ENCODE measurements around the gene NELFA. TPM values are rescaled to one million over a fixed set of nuclear protein-coding genes. Genes with fewer than 3 reads are reported as not detected.
"Not testable (repeated sequence)": the region's sequence is repeated elsewhere in the genome, so short reads cannot be mapped to it uniquely, and the experiment has no call there.

Gene NELFA
- total RNA-seq, 1 experiment from 2014 or later: 34.5 TPM

GRCh38 chr4:2042204-2042946 lies 33.6 kb upstream of the NELFA start:
- no peak for DNase-seq (ENCODE audit: low read depth)

DNA sequence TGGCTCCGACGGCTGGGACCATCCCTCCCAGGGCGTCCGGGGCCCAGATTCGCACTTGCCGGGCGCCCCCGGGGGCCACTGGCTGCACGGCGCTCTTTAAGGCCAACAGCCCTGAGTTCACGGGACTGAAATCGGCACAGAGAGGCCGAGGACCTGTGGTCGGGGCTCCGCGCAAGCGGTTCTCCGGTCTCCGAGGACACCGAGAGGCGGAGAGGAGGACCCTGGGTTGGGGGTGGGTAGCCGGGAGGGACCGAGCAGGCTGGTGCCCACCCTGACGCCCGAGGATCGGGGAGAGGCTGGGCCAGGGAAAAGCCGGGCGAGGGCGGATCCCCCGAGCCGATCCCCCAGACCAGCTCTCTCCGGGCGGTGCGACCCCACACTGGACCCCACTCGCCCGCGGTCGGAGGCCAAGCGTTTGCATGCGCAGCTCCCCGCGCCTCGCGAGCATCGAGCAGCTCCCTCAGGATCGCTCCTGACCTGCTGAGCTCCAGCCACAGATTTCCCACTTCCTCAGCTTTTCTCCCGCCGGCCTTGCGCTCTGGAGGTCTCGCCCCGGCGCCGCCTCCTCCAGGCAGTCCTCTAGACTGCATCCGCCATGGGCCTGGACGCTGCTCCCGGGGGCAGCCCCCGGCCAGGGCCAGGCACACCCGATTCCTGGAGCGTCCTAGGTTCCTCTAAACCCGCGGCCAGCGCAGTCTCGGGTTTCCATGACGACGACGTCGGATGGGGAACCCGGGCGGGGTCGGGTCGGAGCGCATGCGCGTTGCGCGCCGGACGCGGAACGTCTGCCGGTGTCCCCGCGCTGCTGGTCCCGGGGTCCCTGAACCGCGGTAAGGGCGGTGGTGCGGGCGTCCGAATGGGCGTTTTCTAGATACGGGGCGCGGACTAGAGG lies 32.7 kb upstream of the NELFA start:
- in situ Hi-C loops (cut with HindIII; ENCODE audit: low pct_unique_long_range_greater_than_20kb, low sequenced_read_pairs): no loop called here

More at GRCh38 chr4:2042204-2042946, 33.6 kb upstream of the NELFA start:
- in situ Hi-C loops (cut with HindIII; ENCODE audit: low pct_unique_long_range_greater_than_20kb, low sequenced_read_pairs): no loop called here

DNA sequence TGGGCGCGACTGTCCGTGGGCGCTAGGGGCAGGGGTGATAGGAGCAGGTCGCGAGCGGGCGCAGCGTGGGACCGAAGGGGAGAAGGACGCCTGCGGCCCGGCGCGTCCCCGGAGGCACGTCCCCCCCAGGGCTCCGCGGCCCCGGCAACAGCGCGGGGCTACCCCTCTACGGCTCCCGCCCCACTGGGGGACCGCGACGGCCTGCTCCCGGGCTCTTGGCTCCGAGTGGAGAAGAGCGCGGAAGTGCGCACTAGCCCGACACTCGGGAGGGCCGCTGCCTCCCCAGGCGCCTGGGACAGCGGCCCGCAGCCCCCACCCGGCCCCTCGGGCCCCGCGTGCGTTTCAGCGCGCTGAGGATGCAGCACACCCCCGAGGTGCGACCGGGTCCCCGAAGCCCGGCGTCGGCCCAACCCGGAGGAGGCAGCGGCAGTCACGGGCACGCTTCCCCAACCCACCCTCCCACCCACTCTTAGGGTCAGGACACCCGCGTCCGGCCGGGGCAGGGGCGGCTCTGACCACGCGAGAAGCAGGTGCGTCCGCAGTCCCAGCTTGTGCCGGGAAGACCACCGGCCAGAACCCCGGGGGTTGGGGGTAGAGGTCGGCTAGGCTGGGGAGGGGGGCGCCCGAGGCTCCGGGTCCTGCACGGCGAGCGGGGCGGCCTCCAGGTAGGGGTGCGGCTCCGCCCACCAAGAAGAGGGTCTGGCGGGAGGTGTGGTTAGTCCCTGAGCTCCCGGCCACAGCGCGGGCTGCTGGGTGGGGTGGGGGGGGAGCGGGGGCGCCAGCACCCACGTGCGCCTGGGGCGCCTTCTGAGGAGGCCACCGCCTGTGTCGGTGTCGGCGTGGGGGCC lies 31.8 kb upstream of the NELFA start:
- in situ Hi-C loops (cut with HindIII; ENCODE audit: low pct_unique_long_range_greater_than_20kb, low sequenced_read_pairs): no loop called here

More for the DNA sequence above, 32.7 kb upstream of the NELFA start:
- no peak for DNase-seq (ENCODE audit: low read depth)

GRCh38 chr4:2036866-2037265 lies 28.1 kb upstream of the NELFA start:
- in situ Hi-C loops (cut with HindIII; ENCODE audit: low pct_unique_long_range_greater_than_20kb, low sequenced_read_pairs): no loop called here
- no peak for DNase-seq (ENCODE audit: low read depth)

More for the DNA sequence above, 31.8 kb upstream of the NELFA start:
- DNase-seq (ENCODE audit: low read depth): no peak

DNA sequence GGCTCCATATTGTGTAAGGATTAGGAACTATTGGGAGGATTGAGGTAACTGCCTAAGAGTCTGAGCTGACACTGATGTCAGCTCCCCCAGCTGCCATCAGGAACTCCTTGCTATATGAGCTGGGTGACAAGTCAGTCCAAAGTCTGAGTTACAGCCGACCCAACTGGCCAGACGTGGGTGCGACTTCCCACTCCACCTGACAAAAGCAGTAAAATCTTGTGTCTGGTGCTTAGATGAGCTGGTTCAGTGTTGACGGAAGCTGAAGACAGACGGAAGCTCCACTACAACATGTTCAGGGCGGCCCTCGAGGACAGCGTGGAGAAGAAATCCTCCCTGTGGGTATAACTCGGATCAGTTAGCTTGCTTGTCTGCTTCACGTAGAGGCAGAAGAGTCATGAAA lies 27.6 kb upstream of the NELFA start:
- DNase-seq (ENCODE audit: low read depth): no peak
- in situ Hi-C loops (cut with HindIII; ENCODE audit: low pct_unique_long_range_greater_than_20kb, low sequenced_read_pairs): no loop called here

DNA sequence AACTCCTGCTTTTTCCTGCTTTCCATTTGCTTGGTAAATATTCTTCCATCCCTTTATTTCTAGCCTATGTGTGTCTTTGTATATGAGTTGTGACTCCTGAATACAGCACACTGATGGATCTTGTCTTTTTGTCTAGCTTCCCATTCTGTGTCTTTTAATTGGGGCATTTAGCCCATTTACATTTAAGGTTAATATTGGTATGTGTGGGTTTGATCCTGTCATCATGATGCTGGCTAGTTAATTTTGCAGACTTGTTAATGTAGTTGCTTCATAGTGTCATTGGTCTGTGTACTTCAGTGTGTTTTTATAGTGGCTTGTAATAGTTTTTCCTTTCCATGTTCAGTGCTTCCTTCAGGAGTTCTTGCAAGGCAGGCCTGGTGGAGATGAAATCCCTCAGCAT lies 22.4 kb upstream of the NELFA start:
- in situ Hi-C loops (cut with HindIII; ENCODE audit: low pct_unique_long_range_greater_than_20kb, low sequenced_read_pairs); DNase-seq (ENCODE audit: low read depth): not testable (repeated sequence)

- DNase-seq (ENCODE audit: low read depth); in situ Hi-C loops (cut with HindIII; ENCODE audit: low pct_unique_long_range_greater_than_20kb, low sequenced_read_pairs): not testable (repeated sequence)
Measured at GRCh38 chr4:2027120-2027519, 18.3 kb upstream of the NELFA start.

- DNase-seq (ENCODE audit: low read depth): no peak
- in situ Hi-C loops (cut with HindIII; ENCODE audit: low pct_unique_long_range_greater_than_20kb, low sequenced_read_pairs): no loop called here
Measured at GRCh38 chr4:2025817-2026216, 17.0 kb upstream of the NELFA start.

- in situ Hi-C loops (cut with HindIII; ENCODE audit: low pct_unique_long_range_greater_than_20kb, low sequenced_read_pairs): no loop called here
- no peak for DNase-seq (ENCODE audit: low read depth)
Measured at GRCh38 chr4:2024683-2025082, 15.9 kb upstream of the NELFA start.

DNA sequence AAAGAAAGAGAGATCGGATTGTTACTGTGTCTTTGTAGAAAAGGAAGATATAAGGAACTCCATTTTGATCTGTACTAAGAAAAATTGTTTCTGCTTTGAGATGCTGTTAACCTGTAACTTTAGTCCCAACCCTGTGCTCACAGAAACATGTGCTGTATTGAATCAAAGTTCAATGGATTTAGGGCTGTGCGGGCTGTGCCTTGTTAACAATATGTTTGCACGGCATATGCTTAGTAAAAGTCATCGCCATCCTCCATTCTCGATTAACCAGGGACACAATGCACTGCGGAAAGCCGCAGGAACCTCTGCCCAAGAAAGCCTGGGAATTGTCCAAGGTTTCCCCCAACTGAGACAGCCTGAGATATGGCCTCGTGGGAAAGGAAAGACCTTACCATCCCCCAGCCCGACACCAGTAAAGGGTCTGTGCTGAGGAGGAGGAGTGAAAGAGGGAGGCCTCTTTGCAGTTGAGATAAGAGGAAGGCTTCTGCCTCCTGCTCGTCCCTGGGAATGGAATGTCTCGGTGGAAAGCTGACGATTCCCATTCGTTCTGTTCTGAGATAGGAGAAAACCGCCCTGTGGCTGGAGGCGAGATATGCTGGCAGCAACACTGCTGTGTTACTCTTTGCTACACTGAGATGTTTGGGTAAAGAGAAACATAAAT lies 12.7 kb upstream of the NELFA start:
- in situ Hi-C loops (cut with HindIII; ENCODE audit: low pct_unique_long_range_greater_than_20kb, low sequenced_read_pairs); DNase-seq (ENCODE audit: low read depth): not testable (repeated sequence)

DNA sequence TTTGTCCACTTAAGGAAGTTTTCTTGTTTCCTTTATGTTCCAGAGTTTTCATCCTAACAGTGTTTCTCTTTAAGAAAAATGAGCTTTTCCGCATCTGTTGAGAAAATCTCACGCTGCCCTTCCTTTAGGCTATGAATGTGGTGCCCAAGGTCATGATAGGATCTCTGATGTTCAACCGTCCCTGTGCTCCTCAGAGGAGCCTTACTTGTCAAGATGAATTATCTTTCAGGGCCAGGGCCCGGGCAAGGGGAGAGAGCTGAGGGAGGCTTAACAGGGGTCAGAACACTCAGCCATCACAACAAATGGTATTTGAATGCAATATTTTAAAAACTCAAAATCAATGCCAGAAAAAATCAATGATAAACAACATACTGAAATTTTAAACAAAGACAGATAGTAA lies 6.2 kb upstream of the NELFA start:
- in situ Hi-C loops (cut with HindIII; ENCODE audit: low pct_unique_long_range_greater_than_20kb, low sequenced_read_pairs): no loop called here
- no peak for DNase-seq (ENCODE audit: low read depth)

GRCh38 chr4:2011583-2011982 lies 2.8 kb upstream of the NELFA start:
- in situ Hi-C loops (cut with HindIII; ENCODE audit: low pct_unique_long_range_greater_than_20kb, low sequenced_read_pairs): no loop called here
- DNase-seq (ENCODE audit: low read depth): no peak

GRCh38 chr4:2009651-2010233 lies 968 bp upstream of the NELFA start:
- in situ Hi-C loops (cut with HindIII; ENCODE audit: low pct_unique_long_range_greater_than_20kb, low sequenced_read_pairs): no loop called here

GRCh38 chr4:2008671-2008920 lies 178 bp downstream of the NELFA start:
- no peak for DNase-seq (ENCODE audit: low read depth)

More at GRCh38 chr4:2009651-2010233, 968 bp upstream of the NELFA start:
- DNase-seq (ENCODE audit: low read depth): peak; percentile 66

GRCh38 chr4:2007804-2008670 lies 737 bp downstream of the NELFA start:
- no peak for DNase-seq (ENCODE audit: low read depth)
- in situ Hi-C loops (cut with HindIII; ENCODE audit: low pct_unique_long_range_greater_than_20kb, low sequenced_read_pairs): no loop called here

More at GRCh38 chr4:2008671-2008920, 178 bp downstream of the NELFA start:
- in situ Hi-C loops (cut with HindIII; ENCODE audit: low pct_unique_long_range_greater_than_20kb, low sequenced_read_pairs): no loop called here

- no peak for DNase-seq (ENCODE audit: low read depth)
- in situ Hi-C loops (cut with HindIII; ENCODE audit: low pct_unique_long_range_greater_than_20kb, low sequenced_read_pairs): no loop called here
Measured at GRCh38 chr4:2006956-2007653, 1.7 kb downstream of the NELFA start.
